PC-9 (cell line): ENCODE measurements around the gene SDF2.

ENCODE experiments used
- EZH2 ChIP-seq: fragments of 200-600 bp; sonication (generic); IDR thresholded peaks from 2 replicates; pipeline ENCODE4 v1.8.0; 2017; ENCODE audit warnings: antibody characterized with exemption, low read depth
- TF ChIP-seq, protein P1 (sequence below): fragments of 200-600 bp; sonication (generic); conservative IDR thresholded peaks from 2 replicates; pipeline ENCODE4 v1.6.1; 2017; ENCODE audit warnings: mixed run types, antibody characterized with exemption, mild to moderate bottlenecking, moderate library complexity

GRCh38 chr17:28598799-28599310 lies 62.9 kb downstream of the SDF2 start, which contains the start of gene SPAG5:
- TF ChIP-seq, protein P1, sequence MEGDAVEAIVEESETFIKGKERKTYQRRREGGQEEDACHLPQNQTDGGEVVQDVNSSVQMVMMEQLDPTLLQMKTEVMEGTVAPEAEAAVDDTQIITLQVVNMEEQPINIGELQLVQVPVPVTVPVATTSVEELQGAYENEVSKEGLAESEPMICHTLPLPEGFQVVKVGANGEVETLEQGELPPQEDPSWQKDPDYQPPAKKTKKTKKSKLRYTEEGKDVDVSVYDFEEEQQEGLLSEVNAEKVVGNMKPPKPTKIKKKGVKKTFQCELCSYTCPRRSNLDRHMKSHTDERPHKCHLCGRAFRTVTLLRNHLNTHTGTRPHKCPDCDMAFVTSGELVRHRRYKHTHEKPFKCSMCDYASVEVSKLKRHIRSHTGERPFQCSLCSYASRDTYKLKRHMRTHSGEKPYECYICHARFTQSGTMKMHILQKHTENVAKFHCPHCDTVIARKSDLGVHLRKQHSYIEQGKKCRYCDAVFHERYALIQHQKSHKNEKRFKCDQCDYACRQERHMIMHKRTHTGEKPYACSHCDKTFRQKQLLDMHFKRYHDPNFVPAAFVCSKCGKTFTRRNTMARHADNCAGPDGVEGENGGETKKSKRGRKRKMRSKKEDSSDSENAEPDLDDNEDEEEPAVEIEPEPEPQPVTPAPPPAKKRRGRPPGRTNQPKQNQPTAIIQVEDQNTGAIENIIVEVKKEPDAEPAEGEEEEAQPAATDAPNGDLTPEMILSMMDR, result no peak
- no peak for TF ChIP-seq EZH2
